Measurements from ENCODE around the gene EDC3.

DNA sequence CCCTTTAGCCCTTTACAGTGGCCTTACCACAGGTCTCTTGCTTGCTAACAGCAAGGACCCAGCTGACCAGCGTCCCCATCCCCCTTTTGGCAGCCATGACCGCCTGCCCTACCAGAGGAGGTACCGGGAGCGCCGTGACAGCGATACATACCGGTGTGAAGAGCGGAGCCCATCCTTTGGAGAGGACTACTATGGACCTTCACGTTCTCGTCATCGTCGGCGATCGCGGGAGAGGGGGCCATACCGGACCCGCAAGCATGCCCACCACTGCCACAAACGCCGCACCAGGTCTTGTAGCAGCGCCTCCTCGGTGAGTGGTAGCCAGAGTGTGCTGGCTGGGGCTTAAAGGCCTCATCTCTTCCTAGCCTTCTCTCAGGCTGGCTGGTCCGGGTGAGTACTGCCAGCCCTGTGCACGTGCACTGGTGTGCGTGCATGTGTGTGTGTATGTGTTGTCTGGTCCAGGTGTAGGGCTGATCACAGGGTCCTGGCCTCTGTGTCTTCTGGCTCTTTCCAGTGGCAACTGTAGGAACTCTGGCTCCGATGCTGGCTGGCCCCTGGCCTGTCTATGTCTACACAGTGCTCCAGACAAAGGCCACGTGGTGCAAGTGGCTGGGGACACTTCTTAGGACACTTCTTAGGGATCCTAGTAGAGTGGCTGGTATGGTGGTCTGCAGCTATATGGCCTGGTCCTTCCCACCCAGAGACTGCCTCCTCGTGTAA, 75.7 kb downstream of the EDC3 start:
- TF ChIP-seq EP300 (IDR thresholded peaks at IDR 0.05) (no peak), POLR2A (IDR thresholded peaks at IDR 0.05) (no peak)
